RPMI8226 (cell line): ENCODE measurements around the gene CIAO2B.

Source experiments
- DNase-seq: peaks from one replicate; pipeline ENCODE4 v3.0.0-alpha.2; 2015

The CIAO2B gene

GRCh38 chr16:66919569-66920298, 14.5 kb downstream of the CIAO2B start:
- no peak for DNase-seq

- DNase-seq: no peak
These were observed 15.2 kb downstream of the CIAO2B start, which contains the start of gene CDH16 for GRCh38 chr16:66918803-66919568. TSS of gene CDH16 (minus strand) at chr16:66918885. CDS start at chr16:66918065, 820 bp downstream.

- no peak for DNase-seq
These were observed 15.8 kb downstream of the CIAO2B start for GRCh38 chr16:66918355-66918754.

GRCh38 chr16:66917741-66918140, 16.5 kb downstream of the CIAO2B start:
- no peak for DNase-seq

- DNase-seq: no peak
These were observed 17.7 kb downstream of the CIAO2B start for GRCh38 chr16:66916518-66916917.

GRCh38 chr16:66915041-66915440, 19.2 kb downstream of the CIAO2B start:
- no peak for DNase-seq

- DNase-seq: no peak
These were observed 19.7 kb downstream of the CIAO2B start for GRCh38 chr16:66914541-66914940.

- no peak for DNase-seq
These were observed 20.5 kb downstream of the CIAO2B start for GRCh38 chr16:66913711-66914110.

- no peak for DNase-seq
These were observed 21.1 kb downstream of the CIAO2B start for GRCh38 chr16:66913081-66913480.

GRCh38 chr16:66911801-66912200, 22.4 kb downstream of the CIAO2B start:
- DNase-seq: no peak

- no peak for DNase-seq
These were observed 23.1 kb downstream of the CIAO2B start for GRCh38 chr16:66911112-66911511.

- DNase-seq: no peak
These were observed 23.8 kb downstream of the CIAO2B start for GRCh38 chr16:66910175-66910940.

GRCh38 chr16:66908762-66909559, 25.2 kb downstream of the CIAO2B start:
- no peak for DNase-seq

- DNase-seq: no peak
These were observed 26.1 kb downstream of the CIAO2B start for GRCh38 chr16:66908116-66908515.

GRCh38 chr16:66906916-66907836, 27.0 kb downstream of the CIAO2B start:
- DNase-seq: no peak

- DNase-seq: peak; percentile 95
These were observed 28.3 kb downstream of the CIAO2B start for GRCh38 chr16:66905633-66906539.

- DNase-seq: no peak
These were observed 29.2 kb downstream of the CIAO2B start for GRCh38 chr16:66904846-66905632.

GRCh38 chr16:66904428-66904845, 29.8 kb downstream of the CIAO2B start:
- DNase-seq: no peak
